Neural crest cell (in vitro differentiated cells): ENCODE data around the gene ARHGAP45. TPM values are rescaled to one million over a fixed set of nuclear protein-coding genes. Genes with fewer than 3 reads are reported as not detected.

Experiments used
- DNase-seq: peaks from one replicate; pipeline ENCODE4 v3.0.0; 2021; ENCODE audit warnings: low read depth, mixed read lengths, low spot score
- H3K27ac Mint-ChIP-seq: one replicate; pipeline ENCODE4 v1.8.0; 2021; ENCODE audit warnings: mild to moderate bottlenecking, mixed read lengths; ENCODE audit not compliant: unreplicated experiment
- H3K27me3 Mint-ChIP-seq: 2 replicates; pipeline ENCODE4 v1.8.0; 2021; ENCODE audit warnings: low read depth, mild to moderate bottlenecking, mixed read lengths
- H3K36me3 Mint-ChIP-seq: 2 replicates; pipeline ENCODE4 v1.8.0; 2021; ENCODE audit warnings: low read depth, mild to moderate bottlenecking, mixed read lengths
- H3K4me1 Mint-ChIP-seq: 2 replicates; pipeline ENCODE4 v1.8.0; 2021; ENCODE audit warnings: mixed read lengths
- H3K4me3 Mint-ChIP-seq: one replicate; pipeline ENCODE4 v1.8.0; 2021; ENCODE audit warnings: mild to moderate bottlenecking, mixed read lengths
- H3K9me3 Mint-ChIP-seq: 2 replicates; pipeline ENCODE4 v1.8.0; 2021; ENCODE audit warnings: mixed read lengths
- CTCF ChIP-seq: fragments of 200-600 bp; sonication (generic); conservative IDR thresholded peaks from 2 replicates; pipeline ENCODE4 v1.5.0; 2021; ENCODE audit warnings: antibody characterized with exemption, mild to moderate bottlenecking
- total RNA-seq: library from RNA; stranded (reverse); gene quantifications from 2 replicates; pipeline ENCODE4 v1.2.1, GENCODE V29; 2021

The ARHGAP45 gene
- total RNA-seq, 1 donor from 2014 or later = 1.6 TPM

- no peak for DNase-seq
- Mint-ChIP-seq H3K36me3 (peaks cover 3% of the 10 kb centered on the region), H3K9me3 (no peaks in the 10 kb centered on the region), H3K4me3 (peak overlapping the region; percentile 66), H3K27me3 (peaks cover 9% of the 10 kb centered on the region), H3K27ac (no peak overlapping the region), H3K4me1 (peaks cover 3% of the 10 kb centered on the region)
- no peak for TF ChIP-seq CTCF
These were observed 17.3 kb downstream of the ARHGAP45 start for GRCh38 chr19:1084024-1084868.

- Mint-ChIP-seq H3K9me3 (no peaks in the 10 kb centered on the region), H3K4me1 (peaks cover 3% of the 10 kb centered on the region), H3K27ac (peak overlapping the region; percentile 57), H3K36me3 (peaks cover 3% of the 10 kb centered on the region), H3K27me3 (peaks cover 9% of the 10 kb centered on the region), H3K4me3 (peak overlapping the region; percentile 26)
- no peak for DNase-seq
- TF ChIP-seq CTCF = no peak
These were observed 18.2 kb downstream of the ARHGAP45 start for GRCh38 chr19:1085053-1085658.

GRCh38 chr19:1085676-1086442, 18.9 kb downstream of the ARHGAP45 start:
- H3K27me3 Mint-ChIP-seq = peaks cover 9% of the 10 kb centered on the region
- no peak for TF ChIP-seq CTCF
- H3K27ac Mint-ChIP-seq = no peak overlapping the region

GRCh38 chr19:1086613-1087012, 19.6 kb downstream of the ARHGAP45 start:
- peaks cover 3% of the 10 kb centered on the region for H3K4me1 Mint-ChIP-seq
- H3K27me3 Mint-ChIP-seq = peaks cover 9% of the 10 kb centered on the region
- TF ChIP-seq CTCF = no peak
- H3K4me3 Mint-ChIP-seq = no peak overlapping the region
- peaks cover 3% of the 10 kb centered on the region for H3K36me3 Mint-ChIP-seq
- no peaks in the 10 kb centered on the region for H3K9me3 Mint-ChIP-seq
- H3K27ac Mint-ChIP-seq = no peak overlapping the region
- DNase-seq = no peak

More at GRCh38 chr19:1085676-1086442, 18.9 kb downstream of the ARHGAP45 start:
- peaks cover 3% of the 10 kb centered on the region for H3K4me1 Mint-ChIP-seq
- H3K4me3 Mint-ChIP-seq = peak overlapping the region; percentile 26
- peaks cover 3% of the 10 kb centered on the region for H3K36me3 Mint-ChIP-seq
- DNase-seq = no peak
- no peaks in the 10 kb centered on the region for H3K9me3 Mint-ChIP-seq

- no peaks in the 10 kb centered on the region for H3K4me1 Mint-ChIP-seq
- no peak for TF ChIP-seq CTCF
- H3K27ac Mint-ChIP-seq = no peak overlapping the region
- H3K27me3 Mint-ChIP-seq = peaks cover 7% of the 10 kb centered on the region
- peak overlapping the region; percentile 28 for H3K4me3 Mint-ChIP-seq
- no peaks in the 10 kb centered on the region for H3K9me3 Mint-ChIP-seq
- DNase-seq = no peak
- peaks cover 3% of the 10 kb centered on the region for H3K36me3 Mint-ChIP-seq
These were observed 20.9 kb downstream of the ARHGAP45 start for GRCh38 chr19:1087813-1088415.
